K562 (cell line): ENCODE measurements around the gene GOLIM4. TPM values are rescaled to one million over a fixed set of nuclear protein-coding genes. Genes with fewer than 3 reads are reported as not detected.

ENCODE experiments used
- CBFA2T3 ChIP-seq: fragments of 450-650 bp; IDR thresholded peaks from 2 replicates; pipeline ENCODE4 v1.6.1; 2017
- GATA2 ChIP-seq: sonication (generic); formaldehyde crosslinking; IDR thresholded peaks from 2 replicates; pipeline ENCODE4 v1.4.0; 2020; ENCODE audit warnings: mild to moderate bottlenecking, missing genetic modification reagents
- HDAC3 ChIP-seq: fragments of 450-650 bp; IDR thresholded peaks from 2 replicates; pipeline ENCODE4 v1.6.1; 2018; ENCODE audit warnings: borderline replicate concordance, mild to moderate bottlenecking, moderate library complexity; ENCODE audit not compliant: partially characterized antibody
- KAT8 ChIP-seq: fragments of 450-650 bp; IDR thresholded peaks from 2 replicates; pipeline ENCODE4 v1.6.1; 2016; ENCODE audit warnings: low read depth, mild to moderate bottlenecking
- MAX ChIP-seq: sonication (generic); formaldehyde crosslinking; IDR thresholded peaks from 2 replicates; pipeline ENCODE4 v1.9.0; 2022; ENCODE audit warnings: mild to moderate bottlenecking, missing genetic modification reagents
- NR2C2 ChIP-seq, 2 experiments: fragments of 200-800 bp in 1 of 2; sonication (Bioruptor generic) in 1 of 2; sonication (generic) in 1 of 2; formaldehyde crosslinking in 1 of 2; IDR thresholded peaks; 2 replicates each; pipeline versions ENCODE4 v1.6.1 to v1.8.0; 2016 to 2022; ENCODE audit warnings: mild to moderate bottlenecking in 1 of 2, missing compliant biosample characterization in 1 of 2, missing genetic modification characterization in 1 of 2, missing genetic modification reagents in 1 of 2
- PHB2 ChIP-seq: fragments of 450-650 bp; IDR thresholded peaks from 2 replicates; pipeline ENCODE4 v1.6.1; 2017; ENCODE audit warnings: low read depth
- RAD21 ChIP-seq, 2 experiments: fragments of 250-450 bp in 1 of 2; fragments of 450-650 bp in 1 of 2; sonication (Bioruptor Pico) in 1 of 2; formaldehyde crosslinking in 1 of 2; IDR thresholded peaks in 1 of 2; conservative IDR thresholded peaks in 1 of 2; 2 replicates each; pipeline versions ENCODE4 v1.4.0 to v1.8.0; 2020 to 2022; ENCODE audit warnings: mild to moderate bottlenecking in 2 of 2, moderate library complexity in 1 of 2
- RBM25 ChIP-seq: fragments of 200-400 bp; formaldehyde crosslinking; IDR thresholded peaks from 2 replicates; pipeline ENCODE4 v1.6.1; 2018; ENCODE audit warnings: low read length, low read depth, moderate library complexity; ENCODE audit not compliant: severe bottlenecking
- RCOR1 ChIP-seq, 2 experiments: IDR thresholded peaks; 2 replicates each; pipeline ENCODE4 v1.6.1; 2012; ENCODE audit warnings: low read depth in 2 of 2, low read length in 2 of 2, borderline replicate concordance in 1 of 2, improper control_type of control experiment in 1 of 2
- RHOXF2B ChIP-seq: fragments of 250-450 bp; sonication (Bioruptor Pico); conservative IDR thresholded peaks from 2 replicates; pipeline ENCODE4 v1.5.1; 2021
- SETDB1 ChIP-seq: IDR thresholded peaks from one replicate; pipeline ENCODE4 v1.6.1; 2012; ENCODE audit warnings: low read length, control low read depth, inconsistent platforms
- TCF7L2 ChIP-seq: fragments of 150-350 bp; IDR thresholded peaks from 2 replicates; pipeline ENCODE4 v1.6.1; 2016; ENCODE audit warnings: low read depth, mild to moderate bottlenecking, low read length, moderate library complexity
- ZBTB43 ChIP-seq: sonication (generic); formaldehyde crosslinking; IDR thresholded peaks from 2 replicates; pipeline ENCODE4 v1.8.0; 2023; ENCODE audit warnings: mild to moderate bottlenecking, missing genetic modification reagents
- ZFP36 ChIP-seq: fragments of 150-350 bp; IDR thresholded peaks from 2 replicates; pipeline ENCODE4 v1.6.1; 2018; ENCODE audit warnings: low read length, low read depth; ENCODE audit not compliant: partially characterized antibody
- ZNF445 ChIP-seq: fragments of 250-450 bp; sonication (Bioruptor Pico); IDR thresholded peaks from 2 replicates; pipeline ENCODE4 v1.4.0; 2020; ENCODE audit warnings: low read depth, mild to moderate bottlenecking, moderate library complexity
- polyA plus RNA-seq, 8 experiments: library from polyadenylated mRNA; depleted of rRNA in 4 of 8; stranded (reverse) in 5 of 8; unstranded in 3 of 8; fragments of >200 nt; fragmentation: Nextera tagmentation in 2 of 8; fragmentation: Illumina TruSeq in 1 of 8; extraction: Ambion mirVana in 2 of 8; extraction: Trizol in 1 of 8; gene quantifications; 2 replicates each; pipeline versions ENCODE4 v1.2.1 to v1.2.3, GENCODE V29; 2011 to 2014; ENCODE audit warnings: inconsistent platforms in 1 of 8, missing spikeins in 1 of 8
- total RNA-seq, 7 experiments: library from RNA; depleted of rRNA in 6 of 7; stranded (reverse); fragments of >200 nt in 6 of 7; fragmentation: Illumina TruSeq in 2 of 7; extraction: Trizol in 2 of 7; gene quantifications; 2 replicates each; pipeline versions ENCODE4 v1.2.1 to v1.2.3, GENCODE V29; 2011 to 2021; ENCODE audit warnings: low replicate concordance in 1 of 7
- TF ChIP-seq, protein P1 (sequence below): fragments of 250-450 bp; sonication (Bioruptor Pico); IDR thresholded peaks from 2 replicates; pipeline ENCODE4 v1.4.0; 2020; ENCODE audit warnings: mild to moderate bottlenecking, moderate library complexity, borderline replicate concordance

The GOLIM4 gene
- total and polyA plus RNA-seq, 9 of the 15 experiments (the other 6 are each of a cell fraction or from before 2014, with no cell fraction given), result 9.3 to 39.4 (median 31.0) TPM

DNA sequence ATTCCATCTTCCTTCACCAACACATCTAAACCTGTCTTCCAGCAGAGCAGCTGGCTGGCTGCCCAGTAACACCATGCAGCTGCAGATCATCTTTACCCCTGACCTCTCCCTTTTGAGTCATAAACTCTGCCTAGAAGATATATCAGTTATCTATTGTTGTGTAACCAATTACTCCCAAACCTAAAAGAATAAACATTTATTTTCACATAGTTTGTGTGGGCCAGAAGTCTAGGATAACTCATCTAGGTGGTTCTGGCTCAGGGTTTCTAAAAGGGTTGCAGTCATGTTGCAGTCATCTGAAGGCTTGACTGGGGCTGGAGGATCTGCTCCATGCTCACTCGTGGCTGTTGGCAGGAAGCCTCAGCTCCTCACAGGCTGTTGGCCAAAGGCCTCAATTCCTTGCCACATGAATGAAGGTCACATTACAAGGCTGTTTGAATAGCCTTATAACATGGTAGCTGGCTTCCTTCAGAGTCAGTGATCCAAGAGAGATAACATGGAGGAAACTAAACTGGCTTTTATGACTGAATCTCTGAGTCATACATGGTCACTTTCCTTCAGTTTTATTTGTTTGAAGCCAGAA lies 92.8 kb downstream of the GOLIM4 start (continued):
- TF ChIP-seq RAD21 (CRISPR knock-in tag; conservative IDR thresholded peaks at IDR 0.05 in 1 of 2, IDR thresholded peaks at IDR 0.05 in 1 of 2) (0 out of 4 replicates have a peak, but pooled peaks of 1 of the 2 experiments have one; percentile 18), ZBTB43 (CRISPR knock-in tag) (no peak), KAT8 (no peak), GATA2 (CRISPR knock-in tag) (peak; percentile 63), NR2C2 (CRISPR knock-in tag; IDR thresholded peaks at IDR 0.05) (no peak), NR2C2 (tag; IDR thresholded peaks at IDR 0.05) (peak; percentile 75), CBFA2T3 (peak; percentile 44), ZNF445 (CRISPR knock-in tag) (0 out of 2 replicates have a peak, but pooled peaks have one; percentile 25), ZFP36 (peak; percentile 42), SETDB1 (no peak), RHOXF2B (no peak), RBM25 (peak; percentile 39), MAX (CRISPR knock-in tag) (peak; percentile 62; the same call in 1 of the 2 replicates), PHB2 (no peak), TCF7L2 (no peak), HDAC3 (no peak), RCOR1 (IDR thresholded peaks at IDR 0.05; ENCODE audit: borderline replicate concordance in 1 of 2, low read depth in 2 of 2, low read length in 2 of 2) (0 out of 4 replicates have a peak, but pooled peaks of 1 of the 2 experiments have one; percentile 3)
- TF ChIP-seq, protein P1, sequence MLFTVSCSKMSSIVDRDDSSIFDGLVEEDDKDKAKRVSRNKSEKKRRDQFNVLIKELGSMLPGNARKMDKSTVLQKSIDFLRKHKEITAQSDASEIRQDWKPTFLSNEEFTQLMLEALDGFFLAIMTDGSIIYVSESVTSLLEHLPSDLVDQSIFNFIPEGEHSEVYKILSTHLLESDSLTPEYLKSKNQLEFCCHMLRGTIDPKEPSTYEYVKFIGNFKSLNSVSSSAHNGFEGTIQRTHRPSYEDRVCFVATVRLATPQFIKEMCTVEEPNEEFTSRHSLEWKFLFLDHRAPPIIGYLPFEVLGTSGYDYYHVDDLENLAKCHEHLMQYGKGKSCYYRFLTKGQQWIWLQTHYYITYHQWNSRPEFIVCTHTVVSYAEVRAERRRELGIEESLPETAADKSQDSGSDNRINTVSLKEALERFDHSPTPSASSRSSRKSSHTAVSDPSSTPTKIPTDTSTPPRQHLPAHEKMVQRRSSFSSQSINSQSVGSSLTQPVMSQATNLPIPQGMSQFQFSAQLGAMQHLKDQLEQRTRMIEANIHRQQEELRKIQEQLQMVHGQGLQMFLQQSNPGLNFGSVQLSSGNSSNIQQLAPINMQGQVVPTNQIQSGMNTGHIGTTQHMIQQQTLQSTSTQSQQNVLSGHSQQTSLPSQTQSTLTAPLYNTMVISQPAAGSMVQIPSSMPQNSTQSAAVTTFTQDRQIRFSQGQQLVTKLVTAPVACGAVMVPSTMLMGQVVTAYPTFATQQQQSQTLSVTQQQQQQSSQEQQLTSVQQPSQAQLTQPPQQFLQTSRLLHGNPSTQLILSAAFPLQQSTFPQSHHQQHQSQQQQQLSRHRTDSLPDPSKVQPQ, result no peak
